GM18909 (cell line): ENCODE results near the gene RUFY2.
"Not testable (repeated sequence)": the region's sequence is repeated elsewhere in the genome, so short reads cannot be mapped to it uniquely, and the experiment has no call there.

Source experiments
- ATAC-seq: cut with Tn5 transposase; IDR thresholded peaks from one replicate; pipeline ENCODE4 v1.9.1; 2021; ENCODE audit warnings: mild to moderate bottlenecking; ENCODE audit not compliant: unreplicated experiment, poor library complexity

Gene RUFY2, protein sequence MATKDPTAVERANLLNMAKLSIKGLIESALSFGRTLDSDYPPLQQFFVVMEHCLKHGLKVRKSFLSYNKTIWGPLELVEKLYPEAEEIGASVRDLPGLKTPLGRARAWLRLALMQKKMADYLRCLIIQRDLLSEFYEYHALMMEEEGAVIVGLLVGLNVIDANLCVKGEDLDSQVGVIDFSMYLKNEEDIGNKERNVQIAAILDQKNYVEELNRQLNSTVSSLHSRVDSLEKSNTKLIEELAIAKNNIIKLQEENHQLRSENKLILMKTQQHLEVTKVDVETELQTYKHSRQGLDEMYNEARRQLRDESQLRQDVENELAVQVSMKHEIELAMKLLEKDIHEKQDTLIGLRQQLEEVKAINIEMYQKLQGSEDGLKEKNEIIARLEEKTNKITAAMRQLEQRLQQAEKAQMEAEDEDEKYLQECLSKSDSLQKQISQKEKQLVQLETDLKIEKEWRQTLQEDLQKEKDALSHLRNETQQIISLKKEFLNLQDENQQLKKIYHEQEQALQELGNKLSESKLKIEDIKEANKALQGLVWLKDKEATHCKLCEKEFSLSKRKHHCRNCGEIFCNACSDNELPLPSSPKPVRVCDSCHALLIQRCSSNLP

DNA sequence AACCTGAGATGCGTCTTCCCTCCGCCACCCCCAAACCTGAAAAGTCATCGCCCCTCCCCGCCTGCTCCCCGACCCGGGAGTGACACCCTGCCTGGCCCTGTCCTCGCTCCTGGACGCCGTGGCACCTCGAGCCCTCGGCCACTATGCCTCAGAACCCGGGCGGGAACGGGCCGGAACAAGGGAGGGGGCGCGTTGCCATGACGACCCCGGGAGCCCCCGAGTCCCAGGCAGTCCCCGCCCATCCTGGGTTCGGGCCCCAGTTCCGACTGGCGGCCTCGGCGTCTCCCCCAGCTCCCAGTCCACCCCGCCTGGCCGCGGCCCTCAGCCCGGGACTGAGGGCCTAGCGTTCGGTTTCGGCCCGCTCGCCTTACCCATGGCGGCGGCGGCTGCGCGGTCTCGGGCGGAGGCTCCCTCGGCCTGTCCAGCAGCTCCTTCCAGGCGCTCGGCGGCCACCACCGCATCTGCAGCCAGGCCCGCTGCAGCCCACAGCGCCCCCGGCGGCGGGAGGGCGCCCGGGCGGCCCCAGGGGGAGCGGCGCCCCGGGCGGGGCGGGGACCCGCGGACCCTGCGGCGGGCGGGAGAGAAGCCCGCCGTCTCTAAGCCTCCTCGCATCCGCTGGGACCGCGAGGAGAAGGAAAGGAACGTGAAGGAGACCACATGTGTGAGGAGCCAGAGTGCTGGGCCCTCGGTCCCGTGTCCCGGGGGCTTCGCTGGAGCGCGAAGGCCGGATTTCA is at the start of gene RUFY2:
RUFY2 (minus strand) TSS at position 463 of the 734 bp plus-strand sequence; CDS start at position 375, 88 bp downstream.
- ATAC-seq: peak; percentile 95

DNA sequence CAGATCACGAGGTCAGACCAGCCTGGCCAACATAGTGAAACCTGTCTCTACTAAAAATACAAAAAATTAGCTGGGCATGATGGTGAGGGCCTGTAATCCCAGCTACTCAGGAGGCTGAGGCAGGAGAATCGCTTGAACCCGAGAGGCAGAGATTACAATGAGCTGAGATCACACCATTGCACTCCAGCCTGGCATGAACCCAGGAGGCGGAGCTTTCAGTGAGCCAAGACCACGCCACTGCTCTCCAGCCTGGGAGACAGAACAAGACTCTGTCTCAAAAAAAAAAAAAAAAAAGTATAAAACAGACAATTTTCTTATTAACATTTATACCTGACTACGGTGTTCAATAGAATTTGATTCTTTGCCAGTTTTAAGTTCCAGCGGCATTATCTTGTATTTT is 42.6 kb upstream of the RUFY2 start:
- not testable (repeated sequence) for ATAC-seq

DNA sequence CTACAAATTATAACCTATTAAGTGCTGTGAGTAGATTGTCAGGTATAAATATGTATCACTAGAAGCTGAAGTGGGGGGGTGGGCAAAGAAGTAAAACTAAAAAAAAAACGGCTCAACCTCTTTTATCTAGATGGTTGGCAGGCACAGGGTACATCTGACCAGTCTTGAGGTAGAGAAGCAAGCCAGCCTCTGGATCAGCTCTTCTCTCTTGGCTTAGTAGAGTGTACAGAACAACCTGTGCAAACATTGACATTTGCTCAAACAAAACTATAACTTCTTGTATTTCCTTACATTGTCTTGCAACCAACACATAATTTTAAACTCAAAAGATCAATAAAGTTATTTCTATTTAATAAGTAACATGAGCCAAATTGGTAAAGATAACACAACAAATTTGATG is 39.1 kb upstream of the RUFY2 start:
- no peak for ATAC-seq

DNA sequence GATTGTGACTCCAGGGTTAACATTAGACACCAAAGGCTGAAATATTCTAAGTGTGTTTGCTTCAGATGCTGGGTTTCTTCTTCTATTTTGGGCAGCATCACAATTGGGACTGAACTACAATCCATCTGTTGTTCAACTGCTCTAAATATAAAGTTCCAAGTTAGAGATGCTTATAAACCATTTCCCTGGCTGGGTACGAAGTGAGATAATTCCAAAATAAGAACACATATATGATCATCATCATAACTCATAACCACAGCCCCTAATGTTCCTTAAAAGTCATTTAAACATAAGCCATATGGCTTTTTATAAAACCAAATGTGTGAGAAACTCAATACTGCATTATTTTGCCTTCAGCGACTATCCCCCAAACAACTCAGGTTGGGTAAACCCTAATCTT is 35.9 kb upstream of the RUFY2 start:
- no peak for ATAC-seq

DNA sequence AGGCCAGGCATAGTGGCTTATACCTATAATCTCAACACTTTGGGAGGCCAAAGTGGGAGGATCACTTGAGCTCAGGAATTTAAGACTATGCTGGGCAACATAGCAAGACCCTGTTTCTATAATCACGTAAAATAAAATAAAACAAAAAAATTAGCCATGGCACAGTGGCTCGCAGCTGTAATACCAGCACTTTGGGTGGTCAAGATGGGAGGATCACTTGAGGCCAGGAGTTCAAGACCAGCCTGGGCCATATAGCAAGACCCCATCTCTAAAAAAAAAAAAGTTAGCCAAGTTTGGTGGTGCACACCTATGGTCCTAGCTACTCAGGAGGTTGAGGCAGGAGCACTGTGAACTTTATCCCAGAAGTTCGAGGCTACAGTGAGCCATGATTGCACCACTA is 33.8 kb upstream of the RUFY2 start:
- no peak for ATAC-seq

DNA sequence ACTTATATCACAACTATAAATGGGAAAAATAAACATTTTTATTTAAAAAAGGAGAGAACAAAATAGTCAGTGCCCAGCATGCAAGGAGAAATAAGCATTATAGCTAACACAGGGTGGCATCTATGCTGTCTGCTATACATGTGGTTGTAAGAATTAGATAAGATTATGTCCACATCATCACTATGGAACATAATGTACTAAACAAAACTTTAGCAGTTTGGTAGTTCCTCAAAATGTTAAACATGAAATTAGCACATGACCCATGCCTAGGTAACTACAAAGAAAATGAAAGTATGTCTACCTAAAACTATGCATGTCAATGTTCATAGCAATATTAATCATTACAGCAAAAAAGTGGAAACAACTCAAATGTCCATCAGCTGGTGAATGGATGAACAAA is 28.7 kb upstream of the RUFY2 start:
- no peak for ATAC-seq

DNA sequence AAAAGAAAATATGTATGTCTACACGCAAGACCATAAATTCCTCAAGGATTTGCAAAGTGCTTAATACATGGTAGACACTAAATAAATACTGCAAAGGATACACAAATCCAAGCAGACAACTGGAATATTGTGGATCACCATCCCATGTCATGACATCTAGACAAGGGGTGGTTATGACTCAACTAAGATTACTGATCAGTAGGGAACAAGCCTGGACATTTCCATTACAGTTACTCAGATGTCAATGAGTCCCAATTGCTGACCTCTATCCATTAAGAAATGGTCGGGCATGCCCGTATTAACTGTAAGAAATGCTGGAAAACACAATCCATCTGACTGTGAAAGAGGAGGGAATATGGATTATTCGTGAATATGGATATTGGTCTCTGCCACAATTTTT is 27.6 kb upstream of the RUFY2 start:
- ATAC-seq: no peak

DNA sequence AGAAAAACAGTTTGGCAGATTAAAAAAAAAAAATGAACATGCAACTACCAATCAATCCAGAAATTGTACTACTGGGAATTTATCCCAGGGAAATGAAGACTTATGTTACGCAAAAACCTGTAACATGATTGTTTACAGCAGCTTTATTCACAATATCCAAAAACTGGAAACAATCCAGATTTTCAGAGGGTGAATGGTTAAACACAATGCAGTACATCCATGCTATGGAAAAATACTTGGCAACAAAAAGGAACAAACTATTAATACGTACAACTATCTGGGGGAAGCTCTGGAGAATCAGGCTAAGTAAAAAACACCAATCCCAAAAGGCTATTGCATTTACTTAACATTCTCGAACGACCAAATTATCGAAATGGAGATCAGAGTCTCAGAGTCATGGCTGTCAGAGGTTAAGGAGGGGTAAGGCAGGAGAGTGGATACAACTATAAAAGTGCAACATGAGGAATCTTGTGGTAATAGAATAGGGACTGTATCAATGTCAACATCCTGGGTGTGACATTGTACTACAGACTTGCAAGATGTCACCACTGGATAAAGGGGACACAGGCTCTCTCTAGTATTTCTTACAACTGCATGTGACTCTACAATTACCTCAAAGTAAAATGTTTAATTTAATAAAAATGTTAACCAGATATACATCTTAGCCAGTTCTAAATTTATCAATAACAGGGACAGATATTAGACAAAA is 21.5 kb upstream of the RUFY2 start:
- no peak for ATAC-seq

DNA sequence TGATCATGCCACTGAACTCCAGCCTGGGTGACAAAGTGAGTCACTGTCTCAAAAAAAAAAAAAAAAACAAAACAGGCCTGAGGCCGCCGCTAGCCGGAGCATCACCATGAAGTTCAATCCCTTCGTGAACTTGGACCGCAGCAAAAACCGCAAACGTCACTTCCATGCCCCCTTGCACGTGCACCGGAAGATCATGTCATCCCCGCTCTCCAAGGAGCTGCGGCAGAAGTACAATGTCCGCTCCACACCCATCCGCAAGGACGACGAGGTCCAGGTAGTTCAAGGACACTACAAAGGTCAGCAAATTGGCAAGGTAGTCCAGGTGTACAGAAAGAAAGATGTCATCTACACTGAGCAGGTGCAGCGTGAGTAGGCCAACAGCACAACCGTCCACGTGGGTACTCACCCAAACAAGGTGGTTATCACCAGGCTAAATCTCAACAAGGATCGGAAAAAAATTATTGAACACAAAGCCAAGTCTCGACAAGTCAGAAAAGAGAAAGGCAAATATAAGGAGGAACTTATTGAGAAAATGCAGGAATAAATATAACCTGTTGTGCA is 17.5 kb upstream of the RUFY2 start:
- no peak for ATAC-seq

DNA sequence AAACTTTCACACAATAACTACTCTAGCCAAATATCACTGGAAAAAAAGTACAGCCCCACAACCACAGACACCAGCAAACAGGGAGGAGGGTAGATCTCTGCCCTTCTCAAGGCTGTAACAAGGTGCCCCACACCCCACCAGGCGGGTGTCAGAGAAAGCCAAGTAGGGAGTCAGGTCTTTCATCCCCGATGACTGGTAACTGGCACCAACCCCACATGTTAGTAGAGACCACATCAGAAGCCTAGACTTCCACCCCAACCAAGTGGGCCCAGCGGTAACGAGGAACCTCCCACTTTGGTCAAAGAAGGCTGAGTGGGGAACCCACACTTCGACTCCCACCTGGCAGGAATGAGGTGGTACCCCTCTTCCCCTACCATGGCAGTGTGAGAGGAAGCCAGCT is 16.4 kb upstream of the RUFY2 start:
- no peak for ATAC-seq

DNA sequence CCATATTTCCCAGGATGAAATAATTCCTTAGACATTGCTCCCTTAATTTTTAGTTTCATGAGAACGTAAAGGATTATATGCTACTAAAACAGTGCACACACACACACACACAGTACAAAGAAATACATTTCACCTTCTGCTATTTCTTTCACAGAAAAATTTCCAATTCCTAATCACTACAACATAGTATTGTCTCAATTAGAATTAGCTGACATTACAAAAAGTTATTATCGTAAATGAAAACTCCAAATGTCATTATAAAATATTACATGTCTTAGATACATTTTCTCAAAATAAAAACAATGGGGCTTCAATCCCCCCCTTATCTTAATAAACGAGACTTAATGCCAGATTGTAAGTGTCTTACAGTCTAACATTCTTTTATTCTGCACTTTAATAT is 12.3 kb upstream of the RUFY2 start:
- ATAC-seq: no peak

DNA sequence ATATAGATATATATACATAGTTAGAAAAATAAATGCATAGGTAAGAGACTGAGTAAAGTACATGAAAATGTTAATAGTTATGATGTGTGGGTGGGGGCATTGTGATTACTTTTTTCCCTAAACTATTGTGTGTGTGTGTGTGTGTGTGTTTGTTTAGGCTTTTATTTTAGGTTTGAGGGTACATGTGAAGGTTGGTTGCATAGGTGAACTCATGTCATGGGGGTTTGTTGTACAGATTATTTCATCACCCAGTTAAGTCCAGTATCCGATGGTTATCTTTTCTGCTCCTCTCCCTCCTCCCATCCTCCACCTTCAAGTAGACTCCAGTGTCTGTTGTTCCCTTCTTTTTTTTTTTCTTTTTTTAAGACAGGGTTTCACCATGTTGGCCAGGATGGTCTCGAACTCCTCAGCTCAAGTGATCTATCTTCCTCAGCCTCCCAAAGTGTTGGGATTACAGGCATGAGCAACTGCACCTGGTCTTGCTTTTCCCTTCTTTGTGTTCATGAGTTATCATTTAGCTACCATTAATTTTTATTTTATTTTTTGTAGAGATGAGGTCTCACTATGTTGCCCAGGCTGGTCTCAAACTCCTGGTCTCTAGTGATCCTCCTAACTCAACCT is 1.9 kb upstream of the RUFY2 start:
- no peak for ATAC-seq

DNA sequence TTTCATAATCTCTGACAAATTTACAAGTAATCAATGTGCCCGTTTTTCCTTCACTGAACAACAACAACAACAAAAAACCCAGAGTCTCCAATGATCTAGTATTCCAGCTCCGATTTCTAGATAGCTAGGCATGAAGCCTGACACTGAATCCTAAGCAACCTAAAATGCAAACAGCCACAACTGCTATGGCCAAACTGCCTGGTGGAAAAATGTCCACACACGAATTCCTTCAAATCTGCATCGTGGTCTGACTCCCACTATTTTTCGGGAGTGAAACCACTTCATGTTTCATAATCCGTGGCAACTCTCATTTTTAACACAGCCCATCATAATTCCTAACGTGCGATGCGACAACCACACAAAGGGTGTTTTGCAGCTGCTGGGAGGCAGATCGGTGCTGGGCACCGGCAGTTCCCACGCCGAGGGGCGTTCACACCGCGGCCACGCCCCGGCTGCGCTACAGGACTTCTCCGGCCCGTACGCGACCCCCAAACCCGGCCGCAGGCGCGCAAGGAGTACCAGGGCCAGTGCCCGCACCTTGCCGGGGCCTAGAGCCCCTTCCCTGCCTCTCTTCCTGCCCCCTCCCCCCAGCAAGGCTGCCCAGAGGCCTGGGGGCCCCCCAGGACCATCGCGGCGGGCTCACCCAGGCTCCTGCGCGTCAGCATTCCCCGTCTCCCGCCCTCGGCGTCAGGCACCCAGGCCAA is 814 bp downstream of the RUFY2 start:
- ATAC-seq: peak; percentile 42

DNA sequence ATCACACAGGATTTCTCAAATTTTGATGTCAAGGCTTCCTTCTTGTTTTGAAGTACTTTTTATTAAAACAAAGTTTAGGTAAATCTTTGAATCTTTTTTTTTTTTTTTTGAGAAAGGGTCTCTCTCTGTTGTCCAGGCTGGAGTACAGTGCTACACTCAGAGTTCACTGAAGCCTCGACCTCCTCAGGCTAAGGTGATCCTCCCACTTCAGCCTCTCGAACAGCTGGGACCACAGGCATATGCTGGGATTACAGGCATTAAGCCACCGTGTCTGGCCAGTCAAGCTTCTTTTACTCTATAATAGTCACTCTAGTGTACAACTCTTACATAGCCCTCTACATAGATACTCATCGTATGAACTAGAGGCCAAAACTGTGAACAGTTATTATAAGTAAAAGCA is 3.4 kb downstream of the RUFY2 start:
- ATAC-seq: no peak

DNA sequence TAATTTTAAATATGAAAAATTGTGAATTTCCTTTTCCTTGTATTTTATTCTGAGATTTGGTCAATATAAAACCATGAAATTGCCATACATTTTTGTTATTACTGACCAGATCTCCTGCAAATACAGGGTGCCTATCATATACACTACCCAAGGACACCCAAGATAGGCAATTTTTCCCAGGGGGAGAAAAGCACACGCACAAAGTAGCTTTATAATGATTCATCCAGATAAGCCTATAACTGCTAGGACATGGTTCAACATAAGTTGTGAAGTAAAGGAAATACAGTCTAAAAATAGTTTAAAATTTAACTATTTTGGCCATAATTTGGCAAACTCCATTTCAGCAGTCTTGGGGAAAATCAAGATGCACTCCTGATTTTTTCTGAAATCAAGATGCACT is 4.8 kb downstream of the RUFY2 start:
- ATAC-seq: no peak

DNA sequence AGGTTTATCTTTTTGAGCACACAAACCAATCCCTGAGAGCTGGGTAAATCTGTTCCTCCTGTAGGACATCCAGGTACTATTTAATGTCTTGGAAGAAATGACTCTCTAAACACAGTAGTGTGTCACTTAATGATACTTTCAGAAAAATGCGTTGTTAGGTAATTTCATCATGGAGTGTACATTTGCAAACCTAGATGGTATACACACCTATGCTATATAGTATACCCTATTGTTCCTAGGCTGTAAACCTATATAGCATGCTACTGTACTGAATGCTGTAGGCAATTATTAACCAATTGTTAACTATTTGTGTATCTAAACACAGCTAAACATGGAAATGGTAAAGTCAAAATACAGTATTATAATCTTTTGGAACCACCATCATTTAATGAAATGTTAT is 10.1 kb downstream of the RUFY2 start:
- ATAC-seq: no peak

DNA sequence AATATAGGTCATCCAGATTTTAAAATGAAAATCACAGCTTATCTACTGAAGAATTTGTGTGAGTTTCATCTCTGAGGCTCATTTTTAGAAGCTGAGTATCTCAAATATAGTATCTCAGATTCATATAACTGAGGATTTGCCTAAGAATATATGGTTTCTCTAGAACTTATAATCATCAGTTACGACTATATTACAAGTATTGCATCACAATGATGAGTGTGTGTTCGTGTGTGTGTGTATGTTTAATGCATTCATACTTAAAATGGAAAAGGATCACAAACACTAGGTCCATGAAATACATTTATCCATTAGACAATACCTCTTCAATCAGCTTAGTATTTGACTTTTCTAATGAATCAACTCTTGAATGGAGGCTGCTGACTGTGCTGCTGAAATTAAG is 21.3 kb downstream of the RUFY2 start:
- no peak for ATAC-seq

DNA sequence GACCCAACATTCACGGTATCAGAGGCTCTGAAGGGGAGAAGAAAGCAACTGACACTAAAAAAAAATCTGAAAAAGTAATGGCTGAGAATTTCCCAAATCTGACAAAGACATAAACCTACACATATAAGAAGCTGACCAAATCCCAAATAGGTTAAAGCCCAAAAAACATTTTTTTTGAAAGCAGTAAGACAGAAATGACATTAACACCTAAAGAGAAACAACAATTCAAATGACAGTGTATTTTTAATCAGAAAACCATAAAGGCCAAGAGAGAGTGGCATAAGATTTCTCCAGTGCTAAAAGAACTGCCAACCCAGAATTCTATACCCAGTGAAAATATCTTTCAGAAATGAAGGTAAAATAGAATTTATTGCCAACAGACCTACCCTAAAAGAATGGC is 35.5 kb downstream of the RUFY2 start:
- ATAC-seq: no peak

DNA sequence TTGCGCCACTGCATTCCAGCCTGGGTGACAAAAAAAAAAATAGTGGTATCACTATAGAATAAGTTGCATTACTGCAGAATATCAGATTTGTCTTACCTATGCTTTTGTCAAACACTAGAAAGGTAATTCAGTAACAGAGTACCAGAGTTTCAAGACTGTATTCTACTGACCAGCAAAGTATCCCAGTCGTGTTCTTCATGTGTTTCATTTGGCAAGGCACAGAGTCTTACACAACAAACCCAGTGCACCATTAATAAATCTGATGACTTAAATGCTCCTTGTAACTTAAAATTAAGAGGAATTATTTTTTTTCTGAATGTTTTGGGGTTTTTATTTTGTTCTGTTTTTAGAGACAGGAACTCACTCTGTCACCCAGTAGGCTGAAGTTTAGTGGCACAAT is 40.0 kb downstream of the RUFY2 start:
- ATAC-seq: no peak
